ENCODE measurements around the gene NPLOC4.
"Not testable (repeated sequence)": the region's sequence is repeated elsewhere in the genome, so short reads cannot be mapped to it uniquely, and the experiment has no call there.

NPLOC4 gene

GRCh38 chr17:81535480-81536298 is 101.2 kb downstream of the NPLOC4 start:
- no peak for DNase-seq

DNA sequence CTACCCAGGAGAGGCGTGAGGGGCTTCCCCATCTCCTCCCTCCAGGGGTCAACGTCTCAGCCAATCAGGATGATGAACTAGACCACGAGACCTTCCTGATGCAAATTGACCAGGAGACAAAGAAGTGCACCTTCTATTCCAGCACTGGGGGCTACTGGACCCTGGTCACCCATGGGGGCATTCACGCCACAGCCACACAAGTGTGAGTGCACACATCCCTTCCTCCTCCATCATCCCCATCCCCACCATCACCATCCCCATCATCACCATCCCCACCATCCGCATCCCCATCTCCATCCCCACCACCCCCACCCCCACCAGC is 101.9 kb downstream of the NPLOC4 start:
- no peak for DNase-seq

GRCh38 chr17:81534157-81535006 is 102.5 kb downstream of the NPLOC4 start:
- DNase-seq, result no peak

- DNase-seq, result no peak
These were observed 103.4 kb downstream of the NPLOC4 start for GRCh38 chr17:81533339-81534141.

DNA sequence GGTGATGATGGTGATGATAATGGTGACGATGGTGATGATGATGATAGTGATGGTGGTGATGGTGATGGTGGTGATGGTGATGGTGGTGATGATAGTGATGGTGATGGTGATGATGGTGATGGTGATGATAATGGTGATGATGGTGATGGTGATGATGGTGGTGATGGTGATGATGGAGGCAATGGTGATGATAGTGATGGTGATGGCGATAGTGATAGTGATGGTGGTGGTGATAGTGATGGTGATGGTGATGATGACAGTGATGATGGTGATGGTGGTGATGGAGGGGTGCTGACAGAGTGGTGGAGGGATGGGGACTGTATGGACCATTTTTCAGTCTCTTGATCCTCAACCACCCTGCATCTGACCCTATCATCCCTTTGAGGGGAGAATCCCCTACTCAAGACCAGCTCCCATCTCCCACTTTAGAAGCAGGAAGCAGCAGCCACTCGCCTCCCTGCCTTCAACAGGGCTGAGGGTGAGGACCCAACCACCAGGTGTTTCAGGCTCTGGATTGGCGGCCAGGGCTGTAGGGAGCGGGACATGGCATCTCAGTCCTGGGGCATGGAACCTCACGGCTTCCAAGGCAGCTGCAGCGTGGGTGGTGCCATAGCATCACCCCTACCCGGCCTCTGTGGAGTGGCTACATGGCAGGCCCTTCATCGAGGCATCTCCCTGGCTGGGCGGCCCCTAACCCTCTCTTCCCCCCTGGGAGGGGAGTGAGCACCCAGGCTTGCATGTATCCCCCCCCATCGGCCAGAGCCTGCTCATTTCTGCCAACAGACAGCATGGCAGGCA is 104.2 kb downstream of the NPLOC4 start:
- DNase-seq, result no peak

GRCh38 chr17:81531998-81532404 is 104.9 kb downstream of the NPLOC4 start:
- not testable (repeated sequence) for DNase-seq

- not testable (repeated sequence) for DNase-seq
These were observed 105.9 kb downstream of the NPLOC4 start for GRCh38 chr17:81531013-81531412.

- no peak for DNase-seq
These were observed 107.5 kb downstream of the NPLOC4 start for GRCh38 chr17:81529437-81529803.

- no peak for DNase-seq
These were observed 108.1 kb downstream of the NPLOC4 start for GRCh38 chr17:81528651-81529436.

DNA sequence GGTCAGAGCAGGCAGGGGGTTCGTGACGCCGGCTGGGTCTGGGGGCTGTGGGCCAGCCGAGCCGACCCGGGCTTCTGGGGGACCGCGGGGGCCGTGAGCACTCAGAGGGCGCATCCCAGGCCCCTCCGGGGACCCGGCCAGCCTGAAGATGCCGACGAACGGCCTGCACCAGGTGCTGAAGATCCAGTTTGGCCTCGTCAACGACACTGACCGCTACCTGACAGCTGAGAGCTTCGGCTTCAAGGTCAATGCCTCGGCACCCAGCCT is 108.6 kb downstream of the NPLOC4 start:
- DNase-seq, result no peak

DNA sequence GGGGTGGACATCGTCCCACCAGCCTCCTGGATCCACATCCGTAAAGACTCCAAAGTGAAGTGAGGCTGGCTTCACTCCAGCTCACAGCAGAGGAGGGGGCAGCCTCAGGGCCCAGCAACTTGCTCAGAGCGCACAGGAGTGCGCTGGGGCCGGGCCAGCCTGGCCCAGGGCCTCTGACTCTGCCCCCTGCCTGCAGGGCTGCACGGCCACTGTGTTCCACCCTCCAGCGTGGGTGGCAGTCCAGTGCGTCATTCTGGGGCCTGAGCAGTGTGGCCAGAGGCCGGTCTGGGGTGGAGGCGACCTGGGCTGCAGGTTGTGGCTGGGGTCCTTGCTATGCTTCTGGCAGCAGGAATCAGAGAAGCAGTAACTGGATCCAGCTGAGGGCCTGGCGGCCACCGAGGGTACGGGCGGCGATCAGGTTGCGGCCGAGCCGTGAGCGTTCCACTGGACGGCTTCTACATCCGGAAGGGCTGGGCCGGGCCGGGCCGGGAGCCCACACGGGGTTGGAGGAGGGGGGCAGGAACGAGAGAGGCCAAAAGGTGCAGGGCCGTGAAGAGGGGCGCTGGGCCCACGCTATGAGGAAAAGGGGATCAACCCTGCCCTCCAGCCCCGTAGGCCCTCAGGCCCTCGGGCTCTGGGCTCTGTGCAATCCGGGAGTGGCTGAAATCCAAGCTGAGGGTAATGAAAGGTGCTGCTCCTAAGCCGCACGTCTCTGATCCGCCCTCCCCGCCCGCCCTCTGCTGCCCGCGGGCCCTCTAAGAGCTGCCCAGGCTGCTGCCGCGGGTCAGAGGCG is 109.1 kb downstream of the NPLOC4 start, which contains the start of gene FSCN2:
Gene FSCN2 (plus strand): TSS at position 787 of the 793 bp plus-strand sequence. CDS start 155 bp downstream, outside the sequence.
- DNase-seq, result no peak

DNA sequence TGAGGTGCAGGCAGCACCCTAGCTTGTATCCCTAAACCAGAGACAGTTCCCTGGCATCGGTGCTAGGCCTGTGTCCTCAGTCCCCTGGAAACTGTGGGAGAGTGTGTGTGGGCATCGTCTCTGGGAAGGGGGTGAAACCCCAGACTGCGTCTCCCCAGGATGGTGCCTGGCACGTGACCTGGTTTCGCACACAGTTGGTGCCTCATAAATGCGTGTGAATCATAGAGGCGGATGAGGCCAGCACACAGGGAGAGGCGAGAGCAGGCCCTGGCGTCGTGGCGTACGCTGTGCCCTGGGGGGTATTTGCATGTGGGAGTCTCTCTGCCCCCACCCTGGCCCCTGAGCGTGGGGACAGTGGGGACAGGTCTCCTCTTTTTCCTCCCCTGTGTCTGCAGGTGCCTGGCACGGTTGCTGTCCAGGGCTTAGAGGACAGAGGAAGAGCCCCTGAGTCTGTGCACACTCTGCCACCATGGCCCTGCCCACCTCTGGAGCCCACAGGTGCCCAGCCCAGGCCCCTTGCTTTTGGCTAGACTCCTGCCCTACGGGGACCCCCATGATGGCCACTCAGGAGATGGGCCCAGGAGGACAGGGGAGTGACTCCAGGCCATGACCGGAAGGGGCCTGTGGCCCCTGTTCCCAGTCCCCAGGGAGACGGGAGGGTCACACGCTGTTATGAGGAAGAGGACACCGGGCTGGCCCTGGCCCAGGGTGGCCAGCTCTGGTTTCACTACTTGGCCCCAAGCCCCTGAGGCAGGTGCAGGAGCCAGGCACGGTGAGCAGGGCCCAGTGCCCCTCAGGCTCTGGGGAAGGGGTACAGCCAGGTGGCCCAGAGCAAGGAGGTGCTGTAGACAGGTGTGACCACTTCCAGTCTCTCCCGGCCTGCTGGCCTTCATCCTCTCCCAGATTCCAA is 110.0 kb downstream of the NPLOC4 start:
- no peak for DNase-seq

DNA sequence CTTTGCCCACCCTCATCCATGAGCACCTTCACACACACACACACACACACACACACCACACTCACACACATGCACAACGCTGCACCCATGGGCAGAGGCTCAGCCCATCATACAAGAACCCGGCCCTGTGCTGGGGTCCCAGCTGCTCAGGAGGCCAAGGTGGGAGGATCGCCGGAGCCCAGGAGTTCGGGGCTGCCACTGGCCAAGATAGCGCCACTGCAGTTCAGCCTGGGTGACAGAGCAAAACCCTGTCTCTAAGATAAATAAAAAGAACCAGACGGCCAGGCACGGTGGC is 112.1 kb downstream of the NPLOC4 start:
- no peak for DNase-seq

DNA sequence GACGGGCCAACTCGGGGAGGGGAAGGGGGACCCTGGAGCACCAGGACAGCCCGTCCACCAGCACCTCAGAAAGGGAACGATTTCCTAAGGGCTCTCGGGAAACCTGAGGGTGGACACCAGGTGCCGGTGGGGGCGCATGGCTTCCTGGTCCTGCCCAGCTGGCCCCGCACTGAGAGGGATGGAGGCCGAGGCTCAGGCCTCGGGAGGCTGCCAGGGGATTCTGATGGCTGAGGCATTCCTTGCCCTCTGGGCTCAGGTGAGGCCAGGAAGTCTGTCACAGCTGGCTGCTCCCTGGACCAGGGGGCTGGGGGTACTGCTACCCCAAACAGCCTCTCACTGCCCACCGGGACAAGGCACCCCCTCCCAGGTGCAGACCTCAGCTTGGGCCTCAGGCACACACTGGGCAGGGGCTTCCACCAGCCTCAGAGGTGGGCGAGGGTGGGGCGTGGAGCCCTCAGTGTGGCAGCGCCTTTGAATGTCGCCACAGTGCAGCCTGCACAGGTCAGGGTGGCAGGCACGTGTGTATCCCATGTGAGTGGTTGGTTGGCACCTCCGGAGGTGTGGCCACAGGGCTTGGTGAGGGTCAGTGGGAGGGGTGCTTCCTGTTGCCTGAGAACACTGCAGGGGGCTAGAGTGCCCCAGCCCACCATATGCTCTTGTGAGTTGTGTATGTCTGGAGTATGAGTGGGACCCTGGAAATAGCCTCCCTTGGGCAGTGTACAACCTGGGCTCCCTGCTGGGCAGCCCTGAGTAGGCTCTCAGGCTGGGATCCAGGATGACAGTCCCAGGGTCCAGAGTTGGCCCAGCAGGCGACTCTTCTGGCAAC is 112.7 kb downstream of the NPLOC4 start:
- no peak for DNase-seq

DNA sequence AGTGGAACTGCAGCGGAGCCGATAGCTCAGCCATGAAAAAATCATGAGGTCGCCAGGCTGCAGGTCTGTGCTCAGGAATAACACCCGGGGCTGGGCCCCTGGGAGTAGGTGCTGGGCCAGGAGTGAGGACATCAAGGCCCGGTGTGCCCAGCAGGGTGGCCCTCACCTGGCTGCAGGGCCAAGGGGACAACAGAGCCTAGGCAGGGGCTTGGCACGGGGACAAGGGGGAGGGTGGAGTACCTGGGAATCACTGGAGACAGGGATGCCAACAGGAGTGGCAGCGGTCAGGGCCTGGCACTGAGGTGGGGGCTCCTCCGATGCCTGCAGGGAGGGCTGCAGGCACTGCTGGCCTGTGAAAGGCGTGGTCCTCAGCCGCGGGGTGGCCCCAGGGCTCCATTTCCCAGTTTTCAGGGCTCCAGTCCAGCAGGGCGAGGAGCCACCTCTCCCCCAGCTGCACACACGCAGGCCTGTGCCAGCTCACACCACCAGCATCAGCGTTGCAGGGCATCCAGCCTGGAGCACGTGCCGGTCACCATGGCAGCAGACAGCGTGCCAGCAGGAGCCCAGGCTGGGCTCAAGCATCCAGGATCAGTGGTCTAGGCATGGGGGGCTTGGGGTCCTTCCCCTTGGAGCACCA is 113.4 kb downstream of the NPLOC4 start:
- peak in 41 of 51 donors; percentile 8 to 80 (median 45) for DNase-seq

- DNase-seq, result no peak
These were observed 114.2 kb downstream of the NPLOC4 start for GRCh38 chr17:81522491-81523401.
